ENCODE data around the gene MMP14. TPM values are rescaled to one million over a fixed set of nuclear protein-coding genes. Genes with fewer than 3 reads are reported as not detected.
A peak's percentile ranks its signal among the peaks of the same experiment; 100 is the strongest.

MMP14 gene
- total and polyA plus RNA-seq, 9 of the 15 experiments (the other 6 are each of a cell fraction or from before 2014, with no cell fraction given): 0.36 to 5.8 (median 1.3) TPM; not detected in 2

DNA sequence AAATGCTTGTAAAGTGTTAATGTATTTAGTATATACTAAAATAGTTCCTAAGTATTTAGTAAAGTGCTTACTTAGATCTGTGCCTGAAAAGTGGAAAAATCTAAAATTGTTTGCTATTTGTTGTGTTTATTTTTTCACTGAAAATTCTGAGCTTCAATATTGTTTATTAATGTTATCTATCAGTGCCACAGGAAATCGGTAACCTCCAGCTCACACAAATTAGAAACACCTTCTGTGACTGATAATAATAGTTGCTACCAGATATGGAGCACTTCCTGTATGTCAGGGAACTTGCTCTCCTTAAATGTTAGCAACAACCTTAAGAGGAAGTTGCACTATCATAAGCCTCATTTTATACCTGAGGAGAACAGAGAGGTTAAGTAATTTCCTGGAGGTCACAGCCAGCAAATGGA lies 34.4 kb downstream of the MMP14 start (continued):
- TF ChIP-seq NFRKB (IDR thresholded peaks at IDR 0.05; ENCODE audit: low read depth): 0 out of 2 replicates have a peak, but pooled peaks have one; percentile 27
- TF ChIP-seq ZKSCAN1 (IDR thresholded peaks at IDR 0.05; ENCODE audit: low read depth, low read length): no peak
- TF ChIP-seq ASH1L (IDR thresholded peaks at IDR 0.05; ENCODE audit: borderline replicate concordance, low read depth, partially characterized antibody): peak; percentile 60
- no peak for TF ChIP-seq DDX20 (tag; IDR thresholded peaks at IDR 0.05; ENCODE audit: low read depth)
- TF ChIP-seq, protein P1, sequence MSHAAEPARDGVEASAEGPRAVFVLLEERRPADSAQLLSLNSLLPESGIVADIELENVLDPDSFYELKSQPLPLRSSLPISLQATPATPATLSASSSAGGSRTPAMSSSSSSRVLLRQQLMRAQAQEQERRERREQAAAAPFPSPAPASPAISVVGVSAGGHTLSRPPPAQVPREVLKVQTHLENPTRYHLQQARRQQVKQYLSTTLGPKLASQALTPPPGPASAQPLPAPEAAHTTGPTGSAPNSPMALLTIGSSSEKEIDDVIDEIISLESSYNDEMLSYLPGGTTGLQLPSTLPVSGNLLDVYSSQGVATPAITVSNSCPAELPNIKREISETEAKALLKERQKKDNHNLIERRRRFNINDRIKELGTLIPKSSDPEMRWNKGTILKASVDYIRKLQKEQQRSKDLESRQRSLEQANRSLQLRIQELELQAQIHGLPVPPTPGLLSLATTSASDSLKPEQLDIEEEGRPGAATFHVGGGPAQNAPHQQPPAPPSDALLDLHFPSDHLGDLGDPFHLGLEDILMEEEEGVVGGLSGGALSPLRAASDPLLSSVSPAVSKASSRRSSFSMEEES (CRISPR knock-in tag; IDR thresholded peaks at IDR 0.05): no peak
- peak; percentile 84 for TF ChIP-seq ZFP36 (IDR thresholded peaks at IDR 0.05; ENCODE audit: low read depth, low read length, partially characterized antibody)
- no peak for TF ChIP-seq SMC3 (conservative IDR thresholded peaks at IDR 0.05; ENCODE audit: insufficient read depth, low read depth, low read length)
- TF ChIP-seq ETV6 (IDR thresholded peaks at IDR 0.05; ENCODE audit: borderline replicate concordance in 1 of 2, low read depth in 2 of 2, low read length in 1 of 2): peak in 1 of 2 experiments; percentile 74; a peak in 1 of 4 replicates
- no peak for TF ChIP-seq ETV6 (CRISPR knock-in tag; IDR thresholded peaks at IDR 0.05; ENCODE audit: borderline replicate concordance)
- peak in 1 of 2 experiments; percentile 95; a peak in 2 of 4 replicates for TF ChIP-seq FOXK2 (conservative IDR thresholded peaks at IDR 0.05 in 1 of 2, IDR thresholded peaks at IDR 0.05 in 1 of 2; ENCODE audit: low read depth in 2 of 2)
- TF ChIP-seq GATAD2B (IDR thresholded peaks at IDR 0.05; ENCODE audit: borderline replicate concordance): peak; percentile 93; the same call in 1 of the 2 replicates
- peak; percentile 60 for TF ChIP-seq ZEB2 (IDR thresholded peaks at IDR 0.05)
- TF ChIP-seq ELF2 (CRISPR knock-in tag; IDR thresholded peaks at IDR 0.05): peak; percentile 61; the same call in 1 of the 2 replicates
- TF ChIP-seq PURB (CRISPR knock-in tag; IDR thresholded peaks at IDR 0.05; ENCODE audit: low read depth): no peak
- TF ChIP-seq ZNF507 (tag; conservative IDR thresholded peaks at IDR 0.05): no peak
- TF ChIP-seq ARID1B (IDR thresholded peaks at IDR 0.05): peak; percentile 62
- TF ChIP-seq, protein P2, sequence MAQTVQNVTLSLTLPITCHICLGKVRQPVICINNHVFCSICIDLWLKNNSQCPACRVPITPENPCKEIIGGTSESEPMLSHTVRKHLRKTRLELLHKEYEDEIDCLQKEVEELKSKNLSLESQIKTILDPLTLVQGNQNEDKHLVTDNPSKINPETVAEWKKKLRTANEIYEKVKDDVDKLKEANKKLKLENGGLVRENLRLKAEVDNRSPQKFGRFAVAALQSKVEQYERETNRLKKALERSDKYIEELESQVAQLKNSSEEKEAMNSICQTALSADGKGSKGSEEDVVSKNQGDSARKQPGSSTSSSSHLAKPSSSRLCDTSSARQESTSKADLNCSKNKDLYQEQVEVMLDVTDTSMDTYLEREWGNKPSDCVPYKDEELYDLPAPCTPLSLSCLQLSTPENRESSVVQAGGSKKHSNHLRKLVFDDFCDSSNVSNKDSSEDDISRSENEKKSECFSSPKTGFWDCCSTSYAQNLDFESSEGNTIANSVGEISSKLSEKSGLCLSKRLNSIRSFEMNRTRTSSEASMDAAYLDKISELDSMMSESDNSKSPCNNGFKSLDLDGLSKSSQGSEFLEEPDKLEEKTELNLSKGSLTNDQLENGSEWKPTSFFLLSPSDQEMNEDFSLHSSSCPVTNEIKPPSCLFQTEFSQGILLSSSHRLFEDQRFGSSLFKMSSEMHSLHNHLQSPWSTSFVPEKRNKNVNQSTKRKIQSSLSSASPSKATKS (CRISPR knock-in tag; IDR thresholded peaks at IDR 0.05): no peak
- TF ChIP-seq BCOR (IDR thresholded peaks at IDR 0.05): peak; percentile 82
- peak; percentile 37; the same call in 1 of the 2 replicates for TF ChIP-seq ILF3 (IDR thresholded peaks at IDR 0.05; ENCODE audit: borderline replicate concordance)
- no peak for TF ChIP-seq CHD4 (IDR thresholded peaks at IDR 0.05; ENCODE audit: insufficient read depth, insufficient replicate concordance, low read depth, low read length, poor library complexity, severe bottlenecking)
- TF ChIP-seq ZNF174 (CRISPR knock-in tag; IDR thresholded peaks at IDR 0.05): no peak
- 0 out of 2 replicates have a peak, but pooled peaks have one; percentile 7 for TF ChIP-seq MEF2A (IDR thresholded peaks at IDR 0.05; ENCODE audit: control insufficient read depth, low read depth, low read length)
- TF ChIP-seq ZNF134 (CRISPR knock-in tag; conservative IDR thresholded peaks at IDR 0.05): no peak
- TF ChIP-seq TCF3 (CRISPR knock-in tag; IDR thresholded peaks at IDR 0.05): peak; percentile 69
- TF ChIP-seq RBM25 (IDR thresholded peaks at IDR 0.05; ENCODE audit: low read depth, low read length, severe bottlenecking): peak; percentile 65

Measured in K562 (cell line).